ENCODE results near the gene CDS2. TPM values are rescaled to one million over a fixed set of nuclear protein-coding genes. Genes with fewer than 3 reads are reported as not detected.

Gene CDS2
- total and polyA plus RNA-seq, 2 of the 13 experiments (the other 11 are each of a cell fraction or from before 2014, with no cell fraction given) = 81.3 to 153 TPM

DNA sequence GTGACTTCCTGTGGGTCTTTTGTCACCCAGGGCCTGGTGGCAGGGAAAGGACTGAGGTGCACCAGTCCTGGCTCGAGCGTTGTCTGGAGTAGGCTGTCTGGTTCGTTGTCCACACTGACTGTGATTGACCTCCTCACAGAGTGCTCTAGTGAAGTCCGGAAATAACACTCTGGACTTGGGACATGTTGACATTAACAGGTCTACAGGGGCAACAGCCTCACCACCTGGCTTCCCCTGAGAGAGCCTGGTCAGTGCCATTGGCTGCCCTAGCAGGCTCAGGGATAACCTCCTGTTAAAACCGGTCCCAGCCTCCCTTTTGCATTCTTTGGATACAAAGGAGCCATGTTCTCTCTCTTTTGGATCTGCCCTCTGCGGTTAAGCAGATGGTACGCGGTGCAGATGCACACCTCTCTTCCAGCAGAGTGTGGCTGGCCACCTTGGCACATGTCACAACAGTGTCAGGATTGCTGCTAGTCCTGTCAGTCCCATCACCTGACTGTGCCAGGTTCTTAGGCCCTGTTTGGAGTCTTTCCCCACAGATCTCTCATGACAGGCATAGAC lies 46.2 kb downstream of the CDS2 start (continued):
- no peak for TF ChIP-seq SRSF9 (IDR thresholded peaks at IDR 0.05; ENCODE audit: borderline replicate concordance, insufficient read depth, low read depth, low read length, poor library complexity, severe bottlenecking)
- TF ChIP-seq FOXM1 (CRISPR knock-in tag; IDR thresholded peaks at IDR 0.05) = no peak
- TF ChIP-seq ZIK1 (CRISPR knock-in tag; IDR thresholded peaks at IDR 0.05; ENCODE audit: borderline replicate concordance, low read depth) = no peak
- no peak for TF ChIP-seq CREB1 (IDR thresholded peaks at IDR 0.05)
- TF ChIP-seq CREB1 (CRISPR knock-in tag; IDR thresholded peaks at IDR 0.05) = no peak
- no peak for TF ChIP-seq ZNF430 (CRISPR knock-in tag; IDR thresholded peaks at IDR 0.05)
- TF ChIP-seq ZNF296 (CRISPR knock-in tag; conservative IDR thresholded peaks at IDR 0.05) = no peak
- no peak for TF ChIP-seq ZNF589 (CRISPR knock-in tag; conservative IDR thresholded peaks at IDR 0.05)
- TF ChIP-seq TEAD2 (CRISPR knock-in tag; IDR thresholded peaks at IDR 0.05) = no peak
- TF ChIP-seq ZNF530 (CRISPR knock-in tag; IDR thresholded peaks at IDR 0.05; ENCODE audit: low read depth) = no peak
- no peak for TF ChIP-seq HNRNPL (IDR thresholded peaks at IDR 0.05; ENCODE audit: low read depth, low read length)
- TF ChIP-seq, protein P1, sequence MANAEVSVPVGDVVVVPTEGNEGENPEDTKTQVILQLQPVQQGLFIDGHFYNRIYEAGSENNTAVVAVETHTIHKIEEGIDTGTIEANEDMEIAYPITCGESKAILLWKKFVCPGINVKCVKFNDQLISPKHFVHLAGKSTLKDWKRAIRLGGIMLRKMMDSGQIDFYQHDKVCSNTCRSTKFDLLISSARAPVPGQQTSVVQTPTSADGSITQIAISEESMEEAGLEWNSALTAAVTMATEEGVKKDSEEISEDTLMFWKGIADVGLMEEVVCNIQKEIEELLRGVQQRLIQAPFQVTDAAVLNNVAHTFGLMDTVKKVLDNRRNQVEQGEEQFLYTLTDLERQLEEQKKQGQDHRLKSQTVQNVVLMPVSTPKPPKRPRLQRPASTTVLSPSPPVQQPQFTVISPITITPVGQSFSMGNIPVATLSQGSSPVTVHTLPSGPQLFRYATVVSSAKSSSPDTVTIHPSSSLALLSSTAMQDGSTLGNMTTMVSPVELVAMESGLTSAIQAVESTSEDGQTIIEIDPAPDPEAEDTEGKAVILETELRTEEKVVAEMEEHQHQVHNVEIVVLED (CRISPR knock-in tag; IDR thresholded peaks at IDR 0.05; ENCODE audit: borderline replicate concordance) = peak; percentile 57; the same call in 1 of the 2 replicates
- TF ChIP-seq ZNF207 (IDR thresholded peaks at IDR 0.05; ENCODE audit: borderline replicate concordance) = no peak
- peak; percentile 71 for TF ChIP-seq PHF5A (CRISPR knock-in tag; IDR thresholded peaks at IDR 0.05; ENCODE audit: low read depth, unreplicated experiment)
- TF ChIP-seq CBX5 (CRISPR knock-in tag; IDR thresholded peaks at IDR 0.05; ENCODE audit: borderline replicate concordance) = no peak; the same call in 1 of the 2 replicates
- TF ChIP-seq, protein P2, sequence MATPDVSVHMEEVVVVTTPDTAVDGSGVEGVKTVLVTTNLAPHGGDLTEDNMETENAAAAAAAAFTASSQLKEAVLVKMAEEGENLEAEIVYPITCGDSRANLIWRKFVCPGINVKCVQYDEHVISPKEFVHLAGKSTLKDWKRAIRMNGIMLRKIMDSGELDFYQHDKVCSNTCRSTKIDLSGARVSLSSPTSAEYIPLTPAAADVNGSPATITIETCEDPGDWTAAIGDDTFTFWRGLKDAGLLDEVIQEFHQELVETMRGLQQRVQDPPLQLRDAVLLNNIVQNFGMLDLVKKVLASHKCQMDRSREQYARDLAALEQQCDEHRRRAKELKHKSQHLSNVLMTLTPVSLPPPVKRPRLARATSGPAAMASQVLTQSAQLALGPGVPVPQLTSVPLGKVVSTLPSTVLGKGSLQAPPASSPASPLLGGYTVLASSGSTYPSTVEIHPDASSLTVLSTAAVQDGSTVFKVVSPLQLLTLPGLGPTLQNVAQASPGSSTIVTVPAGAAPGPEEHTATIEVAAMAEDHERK (CRISPR knock-in tag; IDR thresholded peaks at IDR 0.05; ENCODE audit: low read depth) = no peak
- peak; percentile 66; the same call in 1 of the 2 replicates for TF ChIP-seq ZNF121 (CRISPR knock-in tag; IDR thresholded peaks at IDR 0.05)
- TF ChIP-seq, protein P3, sequence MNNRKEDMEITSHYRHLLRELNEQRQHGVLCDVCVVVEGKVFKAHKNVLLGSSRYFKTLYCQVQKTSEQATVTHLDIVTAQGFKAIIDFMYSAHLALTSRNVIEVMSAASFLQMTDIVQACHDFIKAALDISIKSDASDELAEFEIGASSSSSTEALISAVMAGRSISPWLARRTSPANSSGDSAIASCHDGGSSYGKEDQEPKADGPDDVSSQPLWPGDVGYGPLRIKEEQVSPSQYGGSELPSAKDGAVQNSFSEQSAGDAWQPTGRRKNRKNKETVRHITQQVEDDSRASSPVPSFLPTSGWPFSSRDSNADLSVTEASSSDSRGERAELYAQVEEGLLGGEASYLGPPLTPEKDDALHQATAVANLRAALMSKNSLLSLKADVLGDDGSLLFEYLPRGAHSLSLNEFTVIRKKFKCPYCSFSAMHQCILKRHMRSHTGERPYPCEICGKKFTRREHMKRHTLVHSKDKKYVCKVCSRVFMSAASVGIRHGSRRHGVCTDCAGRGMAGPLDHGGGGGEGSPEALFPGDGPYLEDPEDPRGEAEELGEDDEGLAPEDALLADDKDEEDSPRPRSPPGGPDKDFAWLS (CRISPR knock-in tag; IDR thresholded peaks at IDR 0.05; ENCODE audit: borderline replicate concordance) = no peak
- no peak for TF ChIP-seq ZNF747 (CRISPR knock-in tag; IDR thresholded peaks at IDR 0.05; ENCODE audit: borderline replicate concordance)
- TF ChIP-seq NONO (IDR thresholded peaks at IDR 0.05) = no peak
- TF ChIP-seq NONO (CRISPR knock-in tag; conservative IDR thresholded peaks at IDR 0.05) = no peak
- no peak for TF ChIP-seq ZNF230 (CRISPR knock-in tag; IDR thresholded peaks at IDR 0.05)
- no peak for TF ChIP-seq ZSCAN20 (CRISPR knock-in tag; IDR thresholded peaks at IDR 0.05; ENCODE audit: borderline replicate concordance)
- TF ChIP-seq KLF13 (CRISPR knock-in tag; IDR thresholded peaks at IDR 0.05) = no peak
- TF ChIP-seq, protein P4, sequence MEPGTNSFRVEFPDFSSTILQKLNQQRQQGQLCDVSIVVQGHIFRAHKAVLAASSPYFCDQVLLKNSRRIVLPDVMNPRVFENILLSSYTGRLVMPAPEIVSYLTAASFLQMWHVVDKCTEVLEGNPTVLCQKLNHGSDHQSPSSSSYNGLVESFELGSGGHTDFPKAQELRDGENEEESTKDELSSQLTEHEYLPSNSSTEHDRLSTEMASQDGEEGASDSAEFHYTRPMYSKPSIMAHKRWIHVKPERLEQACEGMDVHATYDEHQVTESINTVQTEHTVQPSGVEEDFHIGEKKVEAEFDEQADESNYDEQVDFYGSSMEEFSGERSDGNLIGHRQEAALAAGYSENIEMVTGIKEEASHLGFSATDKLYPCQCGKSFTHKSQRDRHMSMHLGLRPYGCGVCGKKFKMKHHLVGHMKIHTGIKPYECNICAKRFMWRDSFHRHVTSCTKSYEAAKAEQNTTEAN (CRISPR knock-in tag; conservative IDR thresholded peaks at IDR 0.05) = 0 out of 2 replicates have a peak, but pooled peaks have one; percentile 61
- no peak for TF ChIP-seq PRMT3 (CRISPR knock-in tag; IDR thresholded peaks at IDR 0.05; ENCODE audit: borderline replicate concordance, low read depth)

Data from HepG2 (cell line).